SW 1271 (cell line): ENCODE data around the gene SERBP1.
A peak's percentile ranks its signal among the peaks of the same experiment; 100 is the strongest.
"Not testable (repeated sequence)": the region's sequence is repeated elsewhere in the genome, so short reads cannot be mapped to it uniquely, and the experiment has no call there.

Source experiments
- DNase-seq, 2 experiments: peaks; one replicate each; lab custom pipeline; 2025; lab: John Stamatoyannopoulos, UW

SERBP1 gene

DNA sequence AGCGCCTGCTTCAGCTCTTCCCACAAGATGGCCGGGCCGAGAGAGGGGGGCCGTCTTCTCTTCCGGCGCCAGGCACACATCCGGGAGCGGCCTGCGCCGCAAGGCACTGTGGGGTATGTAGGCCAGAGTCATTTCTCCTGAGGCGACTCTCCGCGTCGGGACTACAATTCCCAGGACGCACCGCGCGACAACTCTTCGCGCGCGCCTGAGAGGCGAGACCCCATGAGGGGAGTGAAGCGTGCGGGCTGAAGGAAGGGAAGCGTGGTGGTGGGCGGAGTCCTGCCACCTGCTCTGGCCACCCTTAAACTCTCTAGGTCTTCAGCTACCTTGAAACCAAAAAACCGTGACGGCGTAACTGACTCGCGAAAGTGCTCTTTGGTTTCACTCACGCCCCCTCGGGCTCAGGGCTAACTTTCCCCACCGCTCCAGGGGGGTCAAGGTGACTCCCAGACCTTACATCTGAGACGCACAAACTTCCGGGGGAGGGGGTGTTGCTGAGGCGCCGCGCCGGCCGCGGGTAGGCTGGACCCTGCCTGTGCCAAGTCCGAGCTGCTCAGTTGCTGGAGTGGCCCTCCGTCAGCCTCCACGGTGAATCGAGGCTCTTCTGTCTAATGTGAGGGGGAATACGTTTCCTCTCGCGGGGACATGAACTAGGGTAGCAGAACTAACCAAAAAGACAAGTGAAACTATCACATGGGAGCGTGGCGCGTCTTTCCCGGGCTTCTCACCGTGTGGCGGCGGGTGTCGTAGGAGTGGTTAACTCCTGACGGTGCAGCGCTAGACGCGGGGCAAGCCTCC lies at the start of gene SERBP1:
Gene SERBP1 (minus strand): TSS at position 45 of the 798 bp plus-strand sequence. CDS start 102 bp downstream, outside the sequence.
- DNase-seq: peak; percentile 86 to 93

DNA sequence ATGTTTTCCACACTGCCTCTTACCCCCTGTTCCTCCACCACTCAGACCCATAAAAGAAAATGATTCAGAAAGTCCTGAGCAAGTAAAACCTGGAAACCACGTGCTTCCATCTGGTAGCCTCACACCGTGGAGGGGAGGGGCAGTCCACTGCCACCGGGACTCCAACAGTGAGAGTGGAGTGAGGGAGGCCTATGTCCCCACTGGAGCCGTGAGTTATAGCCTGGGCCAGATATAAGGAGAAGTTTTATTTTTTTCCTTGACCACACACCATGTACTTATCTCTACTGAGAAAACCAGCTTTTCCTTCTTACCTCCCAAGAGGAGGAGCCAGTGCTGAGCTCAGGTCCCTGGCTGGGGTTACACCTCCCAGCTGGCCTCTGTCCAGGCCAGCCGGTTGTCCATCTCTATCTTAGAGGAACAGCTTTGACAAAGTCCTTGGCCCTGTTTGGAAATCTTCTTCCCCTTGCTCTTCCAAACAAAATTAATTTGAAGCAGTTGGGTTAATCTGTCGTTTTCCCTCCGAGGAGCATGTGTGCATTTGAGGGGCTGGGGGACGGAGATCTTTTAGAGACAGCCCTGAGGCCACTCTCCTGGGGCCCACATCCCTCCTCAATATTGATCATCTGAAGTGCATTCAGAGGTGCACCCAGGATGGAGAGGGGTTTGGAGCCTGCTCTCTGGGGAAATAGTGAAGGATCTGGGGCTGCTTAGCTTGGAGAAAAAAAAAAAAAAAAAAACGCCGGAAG lies 49.1 kb upstream of the SERBP1 start:
- DNase-seq: no peak

DNA sequence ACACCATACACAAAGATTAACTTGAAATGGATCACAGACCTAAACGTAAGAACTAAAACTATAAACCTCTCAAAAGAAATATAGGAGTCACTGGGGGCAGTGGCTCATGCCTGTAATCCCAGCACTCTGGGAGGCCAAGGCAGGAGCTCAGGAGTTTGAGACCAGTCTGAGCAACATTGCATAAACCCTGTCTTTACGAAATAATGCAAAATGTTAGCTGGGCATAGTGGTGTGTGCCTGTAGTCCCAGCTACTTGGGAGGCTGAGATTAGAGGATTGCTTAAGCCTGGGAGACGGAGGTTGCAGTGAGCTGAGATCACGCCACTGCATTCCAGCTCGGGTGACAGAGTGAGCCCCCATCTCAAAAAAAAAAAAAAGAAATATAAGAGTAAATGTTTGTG lies 46.7 kb upstream of the SERBP1 start:
- no peak for DNase-seq

DNA sequence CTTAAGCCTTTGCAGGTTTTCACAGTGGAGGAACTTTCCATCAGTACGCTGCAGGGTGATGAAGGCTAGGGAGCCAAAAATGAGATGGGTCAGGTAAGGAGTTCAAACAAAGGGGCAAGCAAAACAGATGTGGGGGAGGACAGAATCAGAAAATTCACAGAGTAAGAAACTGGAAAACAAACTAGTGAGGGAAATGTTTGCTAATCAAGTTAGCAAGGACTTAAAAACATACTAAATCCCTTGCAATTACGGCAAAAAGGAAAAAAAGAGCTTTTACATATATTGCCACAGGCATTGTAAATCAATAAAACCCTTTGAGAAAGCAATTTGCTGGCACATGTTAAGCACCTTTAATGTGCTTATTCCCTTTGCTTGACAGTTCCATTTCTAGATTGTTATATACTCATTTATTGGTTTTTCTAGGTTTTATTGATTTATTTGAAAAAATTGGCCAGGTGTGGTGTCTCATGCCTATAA lies 45.8 kb upstream of the SERBP1 start:
- DNase-seq: no peak

DNA sequence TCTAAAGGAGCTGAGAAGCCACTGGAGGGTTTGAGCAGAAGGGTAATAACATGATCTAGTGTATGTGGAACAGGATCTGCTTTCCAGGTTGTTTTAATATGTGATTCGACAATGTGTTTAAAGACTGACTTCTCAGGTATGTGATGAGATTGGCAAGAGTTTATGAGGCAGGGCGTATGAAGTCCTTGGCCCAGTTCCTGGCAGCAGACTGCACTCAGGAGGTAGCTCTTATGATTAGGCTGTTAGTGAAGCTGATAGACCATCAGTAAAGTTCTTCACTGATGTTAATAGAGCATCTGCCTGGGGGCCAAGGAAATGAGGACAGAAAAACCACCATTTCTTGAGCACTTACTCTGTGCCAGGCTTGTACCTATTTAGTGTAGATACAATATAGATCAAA lies 41.9 kb upstream of the SERBP1 start:
- DNase-seq: no peak

DNA sequence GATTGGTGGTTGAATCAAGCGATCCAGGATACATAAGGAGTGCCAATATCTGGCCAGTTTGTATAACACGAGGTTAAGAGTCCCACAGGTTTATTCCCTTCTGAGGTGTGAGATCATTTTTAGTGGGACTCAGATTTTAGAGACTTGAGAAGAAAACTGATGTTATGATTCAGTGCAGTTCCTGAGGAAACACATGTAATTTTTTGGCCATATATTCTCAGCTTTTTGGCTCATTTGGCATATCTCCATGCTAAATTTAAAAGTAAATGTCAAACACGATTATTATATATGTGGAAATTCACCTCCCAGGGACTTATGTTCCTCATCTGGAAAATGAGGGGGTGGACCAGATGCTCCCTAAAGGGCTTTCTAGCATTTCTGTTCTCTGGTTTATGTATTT lies 39.2 kb upstream of the SERBP1 start:
- DNase-seq: no peak

DNA sequence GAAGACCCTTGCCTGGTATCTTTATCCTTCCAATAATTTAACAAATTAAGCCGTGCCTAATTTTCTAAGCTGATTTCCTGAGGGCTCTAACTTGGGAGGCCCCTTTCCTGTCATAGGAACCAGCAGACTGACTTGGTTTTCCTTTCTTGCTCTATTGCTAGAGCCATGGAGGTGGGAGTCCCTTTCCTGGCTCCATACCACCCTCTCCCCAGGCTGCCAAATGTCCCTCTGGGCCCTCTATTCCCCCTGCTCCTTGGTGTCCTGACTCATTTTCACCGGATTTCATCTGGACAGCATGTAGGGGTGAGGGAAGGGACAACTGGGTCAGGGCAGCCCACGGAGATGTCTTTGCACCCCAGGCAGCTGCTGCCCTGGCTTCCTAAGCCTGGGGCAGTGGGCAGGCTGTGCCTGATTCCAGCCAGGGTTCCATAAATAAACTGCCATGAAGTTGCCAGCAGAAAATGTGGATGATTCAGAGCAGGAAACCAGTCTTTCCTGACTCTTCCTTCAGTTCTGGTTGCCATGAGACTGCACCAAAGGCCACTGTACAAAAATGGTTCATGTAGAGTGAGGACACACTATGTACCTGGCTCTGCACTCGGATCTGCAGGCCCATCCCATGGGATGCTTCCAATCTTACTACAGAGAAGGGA lies 38.0 kb upstream of the SERBP1 start:
- no peak for DNase-seq

DNA sequence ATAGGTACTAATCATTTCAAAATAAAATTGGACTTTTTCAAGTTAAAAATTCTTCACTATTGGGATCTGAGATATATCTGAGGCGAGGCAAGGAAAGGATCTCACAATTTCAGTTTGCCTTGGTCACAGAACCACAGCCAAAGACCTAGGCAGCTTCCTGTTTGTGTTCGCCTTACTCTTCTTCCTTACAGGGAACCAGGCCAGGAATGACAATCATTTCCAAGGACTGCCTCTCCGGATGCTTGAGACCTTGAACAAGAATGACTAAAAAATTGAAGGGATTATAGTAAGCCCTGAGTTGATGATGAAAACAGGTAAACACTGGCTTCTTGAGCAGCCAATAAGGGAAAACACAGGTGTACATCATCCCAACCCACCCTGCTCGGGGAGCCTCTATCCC lies 35.2 kb upstream of the SERBP1 start:
- DNase-seq: no peak

DNA sequence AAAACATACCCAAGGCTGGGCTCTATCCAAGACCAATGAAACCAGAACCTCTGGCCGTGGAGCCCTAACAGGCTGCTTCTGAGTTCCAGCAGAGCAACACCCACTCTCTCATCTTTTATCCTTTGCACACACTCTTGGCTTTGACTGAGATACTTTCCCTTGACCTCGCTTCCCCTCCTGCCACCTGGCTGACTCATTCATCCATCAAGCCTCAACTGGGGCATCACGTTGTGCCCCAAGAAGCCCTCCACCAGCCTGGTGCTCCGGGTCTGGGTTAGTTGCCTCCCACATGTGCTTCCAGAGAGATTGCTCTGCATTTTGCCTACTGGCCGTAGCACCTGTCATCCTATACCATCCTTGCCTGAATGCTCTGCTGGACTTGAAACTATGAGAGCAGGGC lies 34.5 kb upstream of the SERBP1 start:
- DNase-seq: no peak

DNA sequence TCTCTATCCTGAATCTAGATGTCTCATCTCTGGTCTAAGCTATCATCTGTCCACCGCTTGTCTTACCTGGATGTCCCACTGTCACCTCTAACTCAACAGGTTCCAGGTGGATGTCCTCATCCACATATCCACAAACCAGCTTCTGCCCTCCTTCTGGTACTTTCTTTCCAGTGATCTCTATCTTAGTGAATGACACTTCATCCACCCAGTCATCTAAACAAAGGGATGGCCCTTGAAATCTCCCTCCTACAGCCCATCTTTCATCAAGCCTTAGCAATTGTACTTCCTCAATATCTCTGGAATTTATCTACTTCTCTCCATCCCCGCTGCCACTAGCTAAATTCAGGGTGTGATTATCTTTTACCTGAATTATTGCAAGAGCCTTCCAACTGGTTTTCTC lies 33.9 kb upstream of the SERBP1 start:
- no peak for DNase-seq

DNA sequence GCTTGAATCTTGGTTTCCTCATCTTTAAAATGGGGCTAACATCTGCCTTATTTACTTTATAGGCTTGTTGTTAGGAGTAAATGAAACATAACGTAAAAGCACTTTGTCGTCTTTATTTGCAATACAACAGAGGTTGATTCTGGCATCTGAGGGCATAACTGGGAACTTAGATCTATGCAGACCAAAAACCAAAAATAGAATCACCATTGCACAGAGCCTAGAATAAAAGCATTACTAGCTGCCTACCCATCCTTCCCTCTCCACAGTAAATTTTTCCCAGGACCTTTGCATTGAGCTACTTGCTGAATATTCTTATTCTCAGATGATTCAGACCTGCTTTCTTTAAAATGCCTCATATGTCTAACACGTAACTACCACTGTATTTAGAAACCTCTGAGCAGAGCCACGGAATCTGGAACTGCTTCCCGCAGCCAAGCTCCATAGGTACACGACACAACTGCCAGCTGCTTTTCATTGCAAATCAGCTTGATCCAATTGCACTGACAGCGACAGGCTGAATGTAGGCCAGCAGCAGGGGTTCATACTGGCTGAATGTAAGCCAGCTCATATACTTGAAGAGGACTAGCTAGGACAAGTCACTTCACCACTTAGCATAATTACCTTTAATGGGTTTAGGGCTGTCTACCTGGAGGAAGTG lies 33.2 kb upstream of the SERBP1 start:
- DNase-seq: no peak

DNA sequence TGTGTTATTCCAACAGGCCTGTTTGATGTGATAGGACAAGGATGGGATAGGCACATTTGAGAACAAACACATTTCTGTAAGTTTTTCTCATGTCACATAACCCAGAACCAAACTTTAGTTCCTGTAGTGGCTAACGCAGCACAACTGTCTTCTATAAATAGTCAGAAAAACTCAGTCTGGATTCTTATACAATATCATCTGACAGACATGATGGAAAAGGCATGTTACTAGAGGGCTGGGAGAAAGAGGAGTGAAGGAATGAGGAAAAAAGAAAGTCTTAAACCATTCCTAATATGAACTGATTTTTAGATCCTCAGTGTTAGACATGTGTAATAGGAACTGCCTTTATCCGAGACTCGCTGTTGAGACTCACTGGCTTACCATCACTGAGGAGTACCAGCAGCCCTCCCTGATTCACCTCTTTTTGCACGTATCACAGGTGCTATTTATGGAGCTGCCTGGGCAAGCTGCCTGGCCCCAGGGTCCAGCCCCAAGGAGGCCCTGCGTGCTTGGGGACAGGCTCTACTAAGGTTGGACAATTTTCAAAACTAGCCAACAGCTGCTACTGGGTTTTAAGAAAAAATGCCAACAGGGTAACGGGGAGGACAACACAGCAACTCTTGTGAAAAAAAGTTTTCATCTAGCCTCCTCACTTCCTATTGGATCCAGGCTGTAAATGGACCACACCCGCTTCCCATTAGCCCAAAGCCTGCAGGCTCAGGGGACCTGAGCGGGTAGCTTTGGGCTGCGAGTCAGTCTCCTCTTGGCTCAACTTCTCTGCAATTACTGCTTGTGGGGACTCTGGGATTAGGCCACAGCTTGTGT lies 30.7 kb upstream of the SERBP1 start:
- no peak for DNase-seq

DNA sequence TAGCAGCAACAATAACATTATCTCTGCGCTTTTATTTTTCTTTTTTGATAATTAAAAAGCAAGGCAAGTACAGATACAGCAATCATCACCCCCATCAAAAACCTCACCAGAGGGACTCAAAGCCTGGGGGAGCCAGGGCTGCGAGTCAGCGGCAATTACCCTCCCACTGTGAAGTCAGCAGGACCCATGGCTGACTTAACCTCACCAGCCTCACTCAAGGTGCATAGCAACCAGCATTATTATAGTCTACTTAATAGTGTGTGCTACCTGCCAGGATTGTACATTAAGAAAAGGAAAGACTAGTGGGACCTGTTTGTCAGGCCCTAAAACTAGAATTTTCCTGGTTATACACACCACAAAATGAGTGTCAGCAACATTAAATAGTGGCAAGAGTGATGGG lies 28.9 kb upstream of the SERBP1 start:
- DNase-seq: no peak

DNA sequence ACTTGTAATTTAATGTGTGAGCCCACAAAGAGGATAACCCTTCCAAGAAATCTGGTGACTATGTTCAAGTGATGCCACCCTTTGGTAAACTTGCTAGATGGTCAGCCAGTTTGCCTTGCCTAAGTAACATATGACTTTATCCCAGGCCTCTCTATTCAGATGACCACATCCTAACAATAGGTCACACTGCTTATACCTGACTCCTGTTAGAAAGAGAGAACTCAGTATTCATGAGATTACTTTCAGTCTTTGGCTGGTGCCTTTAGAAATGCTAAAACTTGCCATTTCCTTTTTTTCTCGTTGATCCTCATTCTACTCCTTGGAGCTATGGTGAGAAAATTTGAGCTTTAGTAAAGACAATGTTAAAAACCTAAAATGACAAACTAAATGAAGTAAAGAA lies 28.5 kb upstream of the SERBP1 start:
- no peak for DNase-seq

DNA sequence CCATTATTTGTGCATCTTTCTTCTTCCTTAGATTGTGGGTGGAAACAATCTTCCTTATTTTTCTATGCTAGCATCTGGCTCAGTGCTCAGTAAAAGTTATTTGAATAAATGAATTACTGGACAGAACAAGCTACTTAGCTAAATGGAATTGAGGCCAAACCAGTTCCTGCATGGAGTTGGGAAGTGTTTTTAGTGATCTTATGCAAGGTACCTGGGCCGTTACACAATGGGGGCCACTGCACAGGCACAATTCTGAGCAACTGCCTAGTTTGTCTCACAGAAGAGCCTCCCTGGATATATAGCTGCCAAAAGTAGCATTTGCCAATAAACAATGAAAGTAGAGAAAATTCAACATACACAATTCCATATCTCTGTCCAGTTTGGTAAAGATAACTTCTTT lies 27.0 kb upstream of the SERBP1 start:
- no peak for DNase-seq

DNA sequence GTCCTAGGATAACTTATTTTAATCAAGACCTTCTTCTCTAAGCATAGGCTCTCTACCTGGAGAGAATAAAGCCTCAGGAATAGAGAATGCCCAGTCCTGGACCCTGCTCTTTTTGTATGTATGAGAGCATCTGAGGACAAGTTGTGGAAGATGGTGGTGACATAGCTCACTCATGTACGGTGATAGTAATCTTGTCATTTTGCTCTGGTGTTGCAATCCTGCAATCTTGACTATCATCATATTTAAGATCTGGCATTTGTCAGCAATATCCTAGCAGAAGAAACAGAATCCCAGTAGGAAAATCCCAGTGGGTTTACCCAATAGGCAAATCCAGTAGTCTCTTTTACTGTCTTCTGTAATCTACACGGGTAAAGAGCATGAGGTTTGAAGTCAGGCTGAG lies 21.6 kb upstream of the SERBP1 start:
- DNase-seq: no peak

DNA sequence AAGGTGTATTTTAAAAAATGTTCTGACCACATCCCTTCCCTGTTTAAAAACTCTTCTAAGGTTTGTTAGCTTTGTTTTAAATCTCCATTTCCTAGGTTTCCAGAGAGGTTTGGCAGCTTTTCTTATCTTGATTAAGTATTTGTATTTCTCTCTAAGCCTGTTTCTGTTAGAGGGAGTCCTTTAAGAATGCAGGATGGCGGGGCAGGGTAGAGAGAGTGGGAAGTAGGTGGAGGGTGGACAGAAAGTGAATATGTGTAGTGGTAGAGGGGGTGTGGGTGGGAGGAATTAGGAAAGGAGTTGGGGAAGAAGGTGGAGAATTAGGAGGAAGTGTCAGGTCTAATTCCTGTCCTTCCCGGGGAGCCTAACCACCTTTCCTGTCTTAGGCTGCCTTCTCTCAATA lies 21.2 kb upstream of the SERBP1 start:
- no peak for DNase-seq

DNA sequence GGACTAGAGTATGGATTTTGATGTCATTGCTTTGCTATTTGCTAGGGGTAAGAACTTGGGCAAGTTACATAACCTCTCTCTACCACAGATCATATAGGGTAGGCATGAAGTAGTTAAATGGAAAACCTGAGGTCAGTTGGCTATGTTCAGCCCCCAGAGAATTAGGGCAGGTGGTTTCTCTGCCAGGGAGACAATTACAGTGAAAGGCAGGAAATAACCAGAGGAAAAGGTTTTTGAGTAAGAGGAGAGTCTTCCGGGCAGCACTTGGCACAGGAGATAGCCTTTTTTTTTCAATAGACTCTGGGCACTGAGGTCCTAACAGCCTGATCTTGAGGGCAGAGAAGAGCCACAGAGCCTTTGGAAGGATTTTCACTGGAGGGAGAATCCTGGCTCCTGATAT lies 16.7 kb upstream of the SERBP1 start:
- no peak for DNase-seq

DNA sequence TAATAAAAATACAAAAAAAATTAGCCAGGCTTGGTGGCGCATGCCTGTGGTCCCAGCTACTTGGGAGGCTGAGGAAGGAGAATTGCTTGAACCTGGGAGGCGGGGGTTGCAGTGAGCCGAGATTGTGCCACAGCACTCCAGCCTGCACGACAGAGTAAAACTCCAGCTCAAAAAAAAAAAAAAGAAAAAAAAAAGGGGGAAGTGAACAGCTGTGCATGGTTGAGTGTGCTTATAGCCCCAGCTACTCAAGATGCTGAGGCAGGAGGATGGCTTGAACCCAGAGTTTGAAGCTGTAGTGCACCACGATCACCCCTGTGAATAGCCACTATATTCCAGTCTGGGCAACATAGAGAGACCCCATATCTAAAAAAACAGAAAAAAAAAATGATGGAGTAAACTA lies 15.8 kb upstream of the SERBP1 start:
- DNase-seq: not testable (repeated sequence)

DNA sequence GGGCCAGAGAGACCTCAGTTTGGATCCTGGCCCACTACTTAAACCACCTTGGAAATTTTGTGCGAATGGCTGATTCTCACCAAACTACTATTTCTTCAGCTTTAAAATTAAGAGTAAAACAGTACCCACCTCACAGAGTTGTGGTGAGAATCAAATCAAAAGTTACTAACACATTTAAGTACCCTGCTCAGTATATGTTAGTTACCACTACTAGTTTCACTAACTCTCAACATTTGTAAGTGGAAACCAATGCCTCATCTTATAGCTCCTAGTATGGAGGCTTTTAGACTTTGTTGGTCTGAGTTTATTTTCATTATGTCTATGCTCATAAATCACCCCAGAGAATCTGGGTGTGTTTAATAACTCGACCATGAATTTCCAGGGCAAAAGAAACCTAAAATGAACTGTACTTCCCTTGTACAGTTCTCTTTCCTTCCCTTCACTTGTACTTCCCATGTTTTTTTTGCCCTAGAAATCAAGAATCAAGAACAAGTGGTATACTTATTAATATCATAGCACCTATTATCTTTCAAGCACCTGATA lies 11.6 kb upstream of the SERBP1 start:
- no peak for DNase-seq

DNA sequence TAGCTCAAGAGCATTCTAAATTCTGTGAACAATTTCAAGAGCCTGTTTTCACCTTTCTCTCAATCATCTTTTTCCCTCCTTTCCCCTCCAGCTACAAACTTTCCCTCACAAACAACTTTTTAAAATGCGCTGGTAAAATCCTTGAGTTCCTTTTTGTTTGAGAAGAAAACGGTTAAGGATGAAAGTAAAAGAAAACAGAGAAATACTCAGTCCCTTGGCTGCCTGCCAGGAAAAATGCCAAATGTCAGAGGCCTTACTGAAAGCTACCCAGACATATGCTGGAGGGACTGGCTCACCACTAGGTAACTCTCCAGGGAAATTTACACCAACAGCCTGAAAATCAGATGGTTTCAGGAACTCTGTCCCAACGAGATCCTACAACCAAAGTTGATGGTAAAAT lies 11.0 kb upstream of the SERBP1 start:
- DNase-seq: no peak
